Activated CD4-positive, CD25-positive, alpha-beta regulatory T cell treated with anti-CD3 and anti-CD28 coated beads, Interleukin-2, amount 50 U/mL, for 24 hours (primary cell): ENCODE measurements around the gene ASB12.
A peak's percentile ranks its signal among the peaks of the same experiment; 100 is the strongest.
"Not testable (repeated sequence)": the region's sequence is repeated elsewhere in the genome, so short reads cannot be mapped to it uniquely, and the experiment has no call there.

Experiments used
- ATAC-seq, 2 donors: fragments of 150-1000 bp; cut with Tn5 transposase; one replicate each; pipeline ENCODE4 v1.10.0; 2021; ENCODE audit warnings: mild to moderate bottlenecking in 1 of 2, moderate library complexity in 1 of 2

ASB12 gene, protein sequence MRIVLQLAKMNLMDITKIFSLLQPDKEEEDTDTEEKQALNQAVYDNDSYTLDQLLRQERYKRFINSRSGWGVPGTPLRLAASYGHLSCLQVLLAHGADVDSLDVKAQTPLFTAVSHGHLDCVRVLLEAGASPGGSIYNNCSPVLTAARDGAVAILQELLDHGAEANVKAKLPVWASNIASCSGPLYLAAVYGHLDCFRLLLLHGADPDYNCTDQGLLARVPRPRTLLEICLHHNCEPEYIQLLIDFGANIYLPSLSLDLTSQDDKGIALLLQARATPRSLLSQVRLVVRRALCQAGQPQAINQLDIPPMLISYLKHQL

DNA sequence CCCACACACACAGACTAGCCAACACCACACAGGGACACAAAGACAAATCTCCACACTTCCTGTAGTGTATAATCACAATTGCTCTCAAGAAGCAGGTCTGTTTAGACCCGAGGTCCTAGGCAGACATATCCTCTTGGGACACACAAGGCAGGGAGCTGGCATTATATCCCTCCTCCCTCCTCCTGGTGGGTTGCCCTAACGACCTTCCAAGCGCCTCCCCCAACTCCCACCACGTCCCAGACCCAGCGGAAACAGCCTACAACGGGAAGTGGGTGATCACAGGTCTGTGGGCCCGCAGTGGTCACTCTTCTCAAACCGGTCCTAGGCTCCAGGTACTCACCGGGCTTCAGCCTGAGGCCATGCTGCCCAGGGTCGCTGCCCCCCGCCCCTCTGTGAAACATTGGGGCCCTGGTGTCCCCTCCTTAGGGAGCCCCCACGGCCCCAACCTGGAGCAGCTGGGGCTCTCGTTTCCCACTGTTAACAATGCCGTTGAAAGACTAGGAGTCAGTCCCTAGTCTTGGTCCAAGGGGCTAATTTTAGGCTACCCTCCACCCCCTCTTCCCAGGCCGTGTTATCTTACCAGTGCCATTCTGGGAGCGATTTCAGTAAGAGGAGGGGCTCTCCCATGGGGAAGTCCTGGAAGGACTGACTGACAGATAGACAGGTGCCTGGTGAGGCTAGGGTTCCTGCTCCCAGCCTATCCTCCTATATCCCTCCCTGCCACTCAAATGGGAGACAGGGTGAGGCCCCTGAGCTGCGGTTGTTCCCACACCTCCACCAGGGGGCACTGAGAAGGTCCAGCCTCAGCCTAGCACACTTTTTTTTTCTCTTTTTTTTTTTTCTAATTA lies at the start of gene ASB12:
TSS of gene ASB12 (minus strand) at position 485 of the 848 bp plus-strand sequence. CDS start 4,957 bp downstream, outside the sequence.
- ATAC-seq, result no peak

DNA sequence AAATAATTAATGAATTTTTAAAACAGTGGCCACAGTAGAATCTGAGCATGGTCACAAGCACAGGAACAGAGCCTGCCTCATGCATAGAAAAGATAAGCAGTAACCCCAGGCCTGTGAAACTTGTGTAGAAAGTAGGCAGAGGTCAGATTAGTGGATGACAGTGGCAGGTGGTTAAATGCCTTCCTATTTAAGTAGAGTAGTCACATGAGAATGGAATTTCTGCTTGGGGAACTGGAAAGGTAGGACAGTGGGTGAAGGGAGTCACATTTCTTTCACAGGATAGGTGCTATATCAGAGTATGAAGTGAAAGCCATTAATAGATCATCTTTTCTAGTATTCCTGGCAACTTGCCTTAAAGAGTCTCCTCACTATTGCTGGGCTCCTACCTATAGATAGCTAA lies 34.9 kb upstream of the ASB12 start:
- no peak for ATAC-seq

DNA sequence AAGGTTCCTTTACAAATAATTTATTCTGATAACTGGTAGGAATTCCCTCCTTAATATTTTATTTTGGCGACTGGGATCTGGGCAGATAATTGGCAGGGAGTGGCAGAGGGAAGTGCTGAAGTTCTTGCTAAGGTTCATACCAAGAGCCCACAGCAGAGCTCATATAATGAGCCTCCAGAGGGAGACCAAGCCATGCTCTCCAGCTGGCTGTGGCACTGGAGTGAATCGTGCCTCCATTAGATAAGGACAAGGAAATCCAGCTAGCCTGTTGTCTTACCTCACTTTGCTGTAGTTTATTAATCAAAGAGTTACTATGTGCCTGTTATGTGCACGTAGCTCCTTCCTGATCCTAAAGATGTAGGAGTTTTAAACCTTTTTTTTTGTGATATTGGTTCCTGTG lies 1.3 kb downstream of the ASB12 start:
- no peak for ATAC-seq

DNA sequence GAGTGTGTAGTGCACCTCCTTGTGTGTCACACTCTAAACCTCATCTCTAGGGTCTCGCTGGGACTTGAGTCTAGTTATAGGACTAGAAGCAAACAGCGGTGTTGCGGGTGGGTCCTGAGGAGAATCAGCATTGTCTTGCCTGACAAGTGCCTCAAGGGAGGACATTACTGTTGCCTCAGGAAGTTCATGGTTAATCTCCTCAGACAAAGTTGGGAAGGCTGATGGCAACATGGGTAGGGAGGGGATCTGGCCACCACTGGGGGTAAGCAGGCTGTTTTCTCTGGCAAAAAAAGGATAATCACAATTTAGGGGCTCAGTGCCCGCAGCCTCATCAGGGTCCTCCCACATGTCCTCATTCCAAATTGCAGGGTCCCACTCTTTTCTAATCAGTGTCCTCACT lies 12.4 kb downstream of the ASB12 start:
- ATAC-seq, result no peak

DNA sequence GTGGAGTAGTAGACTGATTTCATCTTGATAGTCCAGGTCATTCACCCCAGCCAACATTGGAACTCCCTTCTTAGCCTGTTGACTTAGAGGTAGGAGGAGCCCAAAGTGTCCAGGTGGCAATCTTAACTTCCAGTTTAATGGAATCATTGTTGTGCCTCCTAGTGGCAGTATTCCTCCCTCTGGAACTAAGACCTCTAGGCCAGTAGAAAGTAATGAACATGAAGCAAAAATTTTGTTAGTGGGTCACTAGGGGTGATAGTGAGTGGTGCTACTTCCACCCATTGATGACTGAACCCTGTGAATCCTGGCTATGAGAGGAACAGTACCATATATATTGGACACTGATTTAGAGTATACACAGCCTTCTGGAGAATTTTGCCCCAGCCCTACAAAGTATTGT lies 16.4 kb downstream of the ASB12 start:
- not testable (repeated sequence) for ATAC-seq

DNA sequence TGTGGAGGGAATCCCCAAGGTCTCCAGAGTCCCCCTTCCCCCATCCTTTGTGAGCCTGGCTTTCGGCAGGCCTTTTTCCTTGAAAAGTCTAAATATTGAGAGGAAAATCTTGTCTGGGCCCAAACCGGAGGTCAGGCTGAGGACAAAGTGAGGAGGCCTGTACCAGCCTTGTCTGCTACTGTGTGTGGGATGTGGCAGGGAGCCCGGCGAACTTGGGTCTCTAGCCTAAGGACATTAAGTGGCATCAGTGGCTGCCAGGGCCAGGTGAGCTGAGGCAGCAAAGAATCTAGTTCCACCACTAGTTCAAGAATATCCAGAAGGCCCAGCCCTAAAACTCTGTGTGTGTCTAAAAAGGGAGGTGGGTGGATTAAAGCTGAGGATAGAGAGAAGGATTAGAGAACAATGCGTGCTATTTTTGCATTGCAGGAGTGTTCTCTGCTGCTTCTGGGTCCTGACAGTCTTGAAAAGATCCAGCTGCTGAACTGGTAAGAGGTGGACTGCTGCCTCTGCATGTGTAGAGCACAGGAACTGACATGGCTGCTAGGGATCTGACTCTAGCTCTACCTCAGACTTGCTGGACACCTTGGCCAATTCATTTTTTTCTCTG lies 23.7 kb downstream of the ASB12 start:
- ATAC-seq, result no peak

DNA sequence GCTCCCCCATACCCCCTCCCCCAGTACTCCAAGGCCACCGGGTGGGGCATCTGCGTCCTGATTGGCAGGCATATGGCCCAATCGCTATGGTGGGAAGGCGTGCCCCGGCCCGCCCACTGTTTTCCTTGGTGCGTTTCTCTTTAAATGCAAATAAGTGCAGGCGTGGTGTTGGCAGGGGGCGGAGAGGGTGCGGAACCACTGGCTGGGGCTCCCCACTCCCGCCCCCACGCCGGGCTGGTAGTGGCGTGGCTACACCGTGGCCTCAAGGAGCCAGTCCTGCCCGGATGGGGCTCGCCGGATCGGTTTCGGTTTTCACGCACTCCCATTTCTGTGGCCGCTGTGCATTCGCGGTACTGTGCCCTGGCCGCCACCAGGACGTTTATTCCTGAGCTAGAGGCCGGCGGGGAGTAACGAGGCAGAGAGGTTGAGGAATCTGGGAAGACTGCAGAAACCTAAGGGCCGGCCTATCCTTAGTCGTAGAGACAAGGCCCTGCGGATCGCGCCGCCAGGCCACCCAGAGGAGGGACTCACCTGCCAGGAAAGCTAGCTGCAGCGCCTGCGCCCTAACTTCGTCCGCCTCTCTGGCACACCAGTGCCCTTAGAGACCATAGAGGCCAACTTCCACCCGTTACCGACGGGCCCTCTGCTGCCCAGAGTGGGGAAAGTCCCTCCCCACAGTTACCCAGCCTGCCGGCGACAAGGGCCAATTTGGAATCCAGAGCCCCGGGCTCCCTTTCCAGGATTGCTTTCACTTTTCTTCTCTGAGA lies 24.5 kb downstream of the ASB12 start:
- peak; percentile 83 to 87 for ATAC-seq

DNA sequence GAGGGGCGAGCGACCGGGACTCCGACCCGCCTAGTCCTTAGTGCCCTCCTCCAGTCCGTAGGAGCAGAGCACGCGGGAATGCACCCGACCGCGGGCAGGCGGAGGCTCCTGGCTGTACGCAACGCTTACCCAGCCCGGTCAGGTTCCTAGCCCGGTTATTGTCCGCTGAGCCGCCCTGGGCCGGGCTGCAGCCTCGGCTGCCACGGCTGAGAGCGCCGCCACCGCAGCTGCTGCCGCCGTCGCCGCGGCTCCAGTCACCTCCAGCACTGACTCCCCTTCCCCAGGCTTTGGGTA lies 25.0 kb downstream of the ASB12 start, which contains the start of gene AMER1:
TSS of gene AMER1 (minus strand) at position 268 of the 294 bp plus-strand sequence. CDS start 12,422 bp downstream, outside the sequence.
- ATAC-seq, result peak; percentile 39 to 47

DNA sequence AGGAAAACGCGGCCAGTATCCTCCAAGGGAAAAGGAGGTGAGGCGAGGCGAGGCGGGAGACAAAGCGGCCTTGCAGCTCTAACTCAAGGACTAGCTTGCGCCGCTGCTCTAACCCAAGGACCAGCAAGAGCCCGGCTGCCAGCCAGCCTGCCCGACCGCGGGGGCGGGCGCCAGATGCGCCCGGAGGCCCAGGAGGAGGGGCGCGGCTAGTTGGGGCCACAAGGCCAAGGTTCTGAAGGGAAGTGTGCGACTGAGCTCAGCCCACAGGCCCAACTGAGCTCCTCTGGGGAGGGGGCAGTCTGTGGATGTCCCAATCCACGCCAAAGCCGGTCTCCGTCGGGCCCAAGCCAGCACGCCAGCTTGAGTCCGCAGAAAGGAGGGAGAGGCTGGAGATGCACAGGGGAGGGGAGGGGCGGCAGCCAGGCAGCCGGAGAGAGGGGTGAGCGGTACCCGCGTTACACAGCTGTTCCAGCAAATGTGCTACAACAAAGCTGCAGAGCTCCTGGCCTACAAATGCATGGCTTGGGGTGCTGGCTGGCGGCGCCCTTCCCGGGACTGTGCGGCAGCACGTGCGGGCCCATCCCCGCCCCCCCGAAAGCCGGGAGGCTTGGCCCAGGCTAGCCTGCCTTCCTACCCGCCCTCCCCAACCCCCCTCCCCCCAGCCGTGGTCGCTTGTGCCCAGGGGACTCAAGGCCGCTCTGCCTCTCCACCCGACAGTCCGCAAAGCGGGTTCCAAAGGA lies 25.5 kb downstream of the ASB12 start:
- ATAC-seq, result peak; percentile 1 to 2

DNA sequence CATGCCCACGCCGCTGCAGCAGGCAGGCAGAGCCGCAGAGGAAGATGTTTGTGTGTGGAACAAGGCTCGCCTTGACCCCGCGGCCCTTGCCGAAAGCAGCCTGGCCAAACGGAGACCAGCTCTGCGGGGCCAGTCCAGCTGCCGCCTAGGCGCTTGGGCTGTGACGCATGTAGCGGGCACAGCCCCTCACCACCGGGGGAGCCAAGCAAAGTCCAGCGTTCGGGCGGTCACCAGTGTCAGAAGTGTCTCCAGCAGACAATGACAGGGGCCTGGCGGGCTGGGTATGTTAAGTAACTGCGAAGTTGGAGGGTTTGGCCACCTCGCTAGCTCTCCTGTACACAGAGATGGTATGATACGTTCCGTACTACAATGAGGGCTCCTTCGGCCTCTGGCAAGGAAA lies 26.2 kb downstream of the ASB12 start:
- ATAC-seq, result no peak

DNA sequence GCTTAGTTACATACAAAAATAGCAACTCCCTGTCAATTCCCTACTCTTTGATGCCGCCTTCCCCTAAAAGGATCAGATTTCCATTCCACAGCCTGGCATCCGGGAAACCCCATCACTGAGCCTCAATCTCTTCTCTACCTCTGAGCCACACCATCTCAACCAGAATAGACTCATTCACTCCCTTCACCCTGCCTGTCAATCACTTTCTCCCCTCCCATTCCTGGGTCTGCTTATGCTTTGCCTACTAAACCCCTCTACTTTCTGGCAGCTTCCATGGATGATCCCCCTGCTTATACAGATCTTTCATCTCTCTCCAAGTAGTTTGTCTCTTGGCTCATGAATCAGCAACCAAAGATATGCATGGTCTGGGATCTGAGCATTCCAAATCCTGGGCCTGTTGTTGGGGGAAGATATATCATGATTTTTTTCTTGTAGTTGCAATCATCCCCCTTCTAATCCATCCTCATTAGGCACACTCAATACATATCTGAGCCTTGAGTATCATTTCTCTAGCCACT lies 27.5 kb downstream of the ASB12 start:
- no peak for ATAC-seq

DNA sequence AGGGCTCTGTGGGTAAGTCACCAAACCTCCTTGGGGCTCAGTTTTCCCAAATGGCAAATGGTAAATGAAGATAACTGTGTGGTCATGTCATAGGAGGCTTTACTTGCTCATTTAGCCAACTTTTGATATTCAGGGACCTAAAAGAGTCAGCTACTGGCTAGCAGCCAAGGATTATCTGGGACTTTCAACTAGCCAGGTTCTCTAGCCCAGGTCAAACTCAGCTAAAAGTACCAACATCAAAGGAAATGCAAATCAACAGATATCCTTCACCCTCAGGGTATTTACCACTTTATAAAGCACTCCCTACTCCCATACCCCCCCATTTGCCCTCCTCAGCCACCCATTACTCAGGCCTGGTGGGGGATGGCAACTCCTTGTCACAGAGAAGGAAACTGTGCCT lies 32.4 kb downstream of the ASB12 start:
- ATAC-seq, result no peak

DNA sequence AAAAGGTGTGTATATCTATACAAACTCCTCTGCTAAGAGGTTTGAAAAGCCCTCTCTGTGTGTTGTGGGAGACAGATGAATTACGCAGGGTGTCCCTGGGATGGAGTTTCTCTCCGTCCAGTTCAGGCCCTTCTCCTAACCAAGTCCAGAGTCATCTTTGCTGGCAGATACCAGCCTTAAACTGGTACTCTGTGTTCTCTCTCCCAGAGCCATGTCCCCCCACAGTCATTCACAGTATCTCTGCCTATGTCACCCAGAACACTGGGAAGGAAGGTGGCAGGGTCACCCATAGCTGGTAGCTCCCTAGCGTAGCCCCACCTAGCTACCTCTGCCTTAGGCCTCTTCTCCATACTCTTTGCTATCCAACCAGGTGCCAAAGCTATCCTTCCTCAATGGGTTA lies 33.8 kb downstream of the ASB12 start:
- no peak for ATAC-seq

DNA sequence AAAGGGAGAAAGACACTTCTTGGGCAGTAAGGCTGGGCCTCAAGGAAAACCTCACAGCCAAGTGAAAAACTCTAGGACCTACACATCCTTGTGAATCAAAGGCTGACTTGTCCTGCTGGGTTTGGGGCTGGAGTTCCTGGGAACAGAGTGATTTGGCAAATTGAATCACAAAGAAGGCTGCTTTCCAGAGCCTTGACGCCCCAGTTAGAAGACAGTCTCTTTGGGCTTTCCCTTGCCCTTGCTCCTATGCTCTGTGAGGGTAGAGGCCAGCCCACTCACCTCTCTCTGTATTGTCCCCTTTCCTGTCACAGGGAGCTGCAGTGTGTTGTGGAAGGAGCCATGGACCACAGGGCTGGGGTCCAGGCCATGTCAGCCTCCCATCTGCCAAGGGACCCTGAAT lies 34.5 kb downstream of the ASB12 start:
- ATAC-seq, result no peak

DNA sequence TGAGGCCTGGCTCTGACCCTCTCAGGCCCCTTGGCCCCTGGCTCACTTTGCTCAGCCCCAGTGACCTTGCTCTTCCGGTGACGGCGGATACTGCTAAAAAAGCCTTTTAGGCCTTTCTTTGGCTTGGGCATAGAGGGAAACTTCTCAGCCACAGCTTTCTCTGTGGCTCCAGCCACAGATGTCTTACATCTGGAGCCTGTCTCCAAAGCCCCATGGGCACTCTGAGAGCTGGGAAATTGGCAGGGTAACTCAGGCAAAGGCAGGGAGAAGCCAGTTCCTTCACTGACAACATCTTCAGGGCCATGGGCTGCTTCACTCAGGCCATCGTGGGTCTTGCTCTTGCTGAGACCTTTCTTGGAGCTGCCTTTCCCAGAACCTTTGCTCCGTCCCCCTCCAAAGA lies 37.7 kb downstream of the ASB12 start:
- no peak for ATAC-seq

DNA sequence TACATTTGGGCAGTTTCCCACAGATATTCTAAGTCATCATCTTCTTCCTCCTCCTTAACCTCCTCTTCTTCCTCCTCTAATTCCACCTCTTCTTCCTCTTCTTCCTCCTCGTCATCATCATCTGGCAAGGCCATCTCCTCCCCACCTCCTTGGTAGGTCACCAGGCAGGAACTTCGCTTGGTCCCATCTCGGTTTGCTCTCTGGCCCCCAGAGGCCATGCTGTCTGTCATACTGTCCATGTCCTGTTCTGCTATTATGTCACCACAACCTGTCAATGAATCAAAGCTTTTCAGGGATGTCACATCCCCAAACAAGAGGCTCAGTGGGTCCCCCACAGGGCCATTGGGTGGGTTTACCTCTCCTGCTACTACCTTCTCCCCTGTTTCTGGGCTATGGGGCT lies 38.4 kb downstream of the ASB12 start:
- no peak for ATAC-seq

DNA sequence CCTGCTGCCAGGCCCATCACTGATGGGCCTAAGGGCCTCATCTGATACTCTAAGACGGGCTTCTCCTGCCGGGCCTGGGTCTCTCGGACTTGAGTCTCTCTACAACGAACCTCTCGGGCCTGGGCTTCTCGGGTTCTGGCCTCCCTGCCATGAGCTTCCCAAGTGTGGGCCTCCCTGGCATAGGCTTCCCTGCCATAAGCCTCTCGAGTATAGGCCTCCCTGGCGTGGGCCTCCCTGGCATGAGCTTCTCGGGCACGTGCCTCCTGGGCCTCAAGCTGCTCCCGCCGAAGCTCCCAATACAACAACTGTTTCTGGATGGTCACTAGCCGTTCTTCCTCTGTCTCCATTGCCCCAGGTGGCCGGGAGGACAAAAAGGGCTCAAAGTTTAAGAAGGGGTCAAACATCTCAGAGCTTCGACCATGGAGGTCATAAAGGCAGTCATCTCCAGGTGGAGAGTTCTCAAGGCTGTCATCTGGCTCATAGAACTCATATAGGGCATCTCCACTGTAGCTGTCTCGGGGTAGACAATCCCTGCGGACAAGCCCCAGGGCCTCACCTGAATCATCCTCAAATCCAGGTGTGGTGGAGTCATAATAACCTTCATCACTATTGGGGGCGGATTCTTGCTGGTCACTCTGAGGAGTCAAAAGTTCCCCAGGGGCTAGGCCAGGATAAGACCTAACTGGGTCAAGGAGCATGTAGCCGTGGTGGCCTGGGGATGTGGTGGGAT lies 39.0 kb downstream of the ASB12 start:
- ATAC-seq, result no peak

DNA sequence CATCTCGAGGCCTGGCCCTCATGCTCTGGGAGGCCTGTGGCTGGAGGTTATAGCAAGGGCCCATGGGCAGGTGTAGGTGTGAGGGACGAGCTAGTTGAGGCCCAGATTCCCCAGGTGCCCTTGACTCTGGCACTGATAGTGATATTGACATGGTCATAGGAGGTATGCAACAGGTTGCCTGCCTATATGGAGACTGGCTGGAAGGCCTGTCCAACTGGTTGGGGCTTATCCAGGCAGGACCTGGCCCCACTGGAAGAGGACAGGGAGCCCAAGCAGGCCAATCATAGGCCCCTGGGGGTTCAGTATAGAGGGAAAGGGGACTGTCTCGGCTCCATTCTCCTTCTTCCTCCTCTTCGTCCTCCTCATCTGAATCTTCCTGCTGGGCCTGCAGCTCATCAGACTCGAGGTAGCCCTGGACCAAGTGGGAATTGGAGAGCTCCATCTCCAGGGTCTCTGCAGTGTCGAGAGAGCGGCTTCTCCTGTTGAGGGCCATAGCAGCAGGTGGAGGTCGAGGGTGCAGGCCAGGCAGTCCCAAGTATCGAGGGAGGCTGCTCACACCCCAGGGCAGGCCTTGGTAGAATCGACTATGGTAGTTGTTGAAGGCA lies 40.2 kb downstream of the ASB12 start:
- no peak for ATAC-seq

DNA sequence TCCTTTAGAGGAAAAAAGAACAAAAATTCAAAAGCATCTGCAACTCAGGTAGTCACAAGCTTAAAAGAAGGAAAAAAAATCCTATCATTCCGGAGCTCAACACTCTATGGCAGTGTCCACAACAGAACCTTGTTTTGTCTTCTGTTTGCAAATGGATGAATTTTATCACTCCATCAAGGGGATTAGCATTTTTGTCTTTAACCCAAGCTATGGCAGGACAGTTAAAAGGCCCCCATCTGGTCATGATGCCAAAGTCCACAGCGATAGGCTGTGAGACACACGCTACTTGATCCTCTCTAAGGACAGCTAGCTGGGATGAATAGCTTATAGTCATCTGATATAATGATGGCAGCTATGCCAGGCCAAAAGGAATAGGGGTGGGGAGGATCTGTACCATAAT lies 41.5 kb downstream of the ASB12 start:
- no peak for ATAC-seq

DNA sequence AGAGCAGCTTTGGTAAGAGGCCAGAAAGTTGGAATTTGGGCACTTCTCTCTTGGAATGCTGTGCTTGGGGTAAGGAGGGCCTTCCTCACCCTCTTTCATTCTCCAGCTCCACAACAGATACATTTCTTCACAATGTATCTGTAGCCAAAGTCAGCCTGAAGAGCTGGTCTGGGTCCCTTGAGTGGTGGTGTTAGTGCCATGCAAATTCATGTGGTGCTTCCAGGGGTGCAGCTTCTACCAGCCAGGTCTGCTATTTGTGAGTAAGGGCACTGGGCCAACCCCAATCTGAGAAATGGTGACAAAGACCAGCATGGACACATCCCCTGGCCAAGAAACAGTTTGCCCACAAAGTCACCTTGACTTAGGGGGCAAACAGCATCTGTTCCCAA lies 42.7 kb downstream of the ASB12 start:
- ATAC-seq, result no peak
